Caco-2 (cell line): ENCODE measurements around the gene SPINT1. TPM values are rescaled to one million over a fixed set of nuclear protein-coding genes. Genes with fewer than 3 reads are reported as not detected.

Source experiments
- BruUV-seq: library from RNA; stranded (reverse); fragments of 400-500 nt; replicated peaks from 2 replicates; lab custom pipeline; 2021; lab: Mats Ljungman, UMichigan
- CTCF ChIA-PET: fragments of 300-600 bp; sonication (Branson Sonifier 250); formaldehyde crosslinking; loops from one replicate; lab custom pipeline; 2022; ENCODE audit warnings: antibody characterized with exemption; lab: Charles Lee
- POLR2A ChIA-PET: fragments of 300-600 bp; sonication (Branson Sonifier 250); formaldehyde crosslinking; loops from one replicate; lab custom pipeline; 2022; ENCODE audit warnings: antibody characterized with exemption; lab: Charles Lee
- DNase-seq, 2 experiments: peaks; one replicate each; pipeline versions ENCODE4 v3.0.0 to v3.0.0-alpha.2; 2020 to 2022
- H3K27me3 ChIP-seq: replicated peaks from 2 replicates; pipeline ENCODE4 v1.6.0; 2011; ENCODE audit warnings: low read length; ENCODE audit not compliant: control insufficient read depth, insufficient read depth
- H3K36me3 ChIP-seq: 2 replicates; pipeline ENCODE4 v1.5.1; 2011; ENCODE audit warnings: low read length; ENCODE audit not compliant: control insufficient read depth, insufficient read depth
- H3K4me1 ChIP-seq: fragments of 250-450 bp; sonication (Bioruptor Pico); 2 replicates; pipeline ENCODE4 v1.5.1; 2020; ENCODE audit warnings: mild to moderate bottlenecking
- H3K4me3 ChIP-seq: 2 replicates; pipeline ENCODE4 v1.5.1; 2011; ENCODE audit warnings: low read depth, mild to moderate bottlenecking, control low read depth, low read length
- H3K9me3 ChIP-seq: fragments of 250-450 bp; sonication (Bioruptor Pico); 2 replicates; pipeline ENCODE4 v1.5.1; 2020; ENCODE audit warnings: mild to moderate bottlenecking, moderate library complexity
- H3K27ac Mint-ChIP-seq: one replicate; pipeline ENCODE4 v1.8.0; 2022; ENCODE audit warnings: mixed read lengths; ENCODE audit not compliant: unreplicated experiment
- H3K27me3 Mint-ChIP-seq: one replicate; pipeline ENCODE4 v1.8.0; 2022; ENCODE audit warnings: mixed read lengths; ENCODE audit not compliant: insufficient read depth, unreplicated experiment
- H3K36me3 Mint-ChIP-seq: one replicate; pipeline ENCODE4 v1.8.0; 2022; ENCODE audit warnings: mild to moderate bottlenecking, mixed read lengths; ENCODE audit not compliant: insufficient read depth, unreplicated experiment
- H3K4me1 Mint-ChIP-seq: one replicate; pipeline ENCODE4 v1.8.0; 2022; ENCODE audit warnings: low read depth, mixed read lengths; ENCODE audit not compliant: unreplicated experiment
- H3K4me3 Mint-ChIP-seq: one replicate; pipeline ENCODE4 v1.8.0; 2022; ENCODE audit warnings: mild to moderate bottlenecking, moderate library complexity, mixed read lengths; ENCODE audit not compliant: unreplicated experiment
- H3K9me3 Mint-ChIP-seq: one replicate; pipeline ENCODE4 v1.8.0; 2022; ENCODE audit warnings: mixed read lengths; ENCODE audit not compliant: unreplicated experiment
- intact Hi-C: fragments of 100-400 bp; cut with micrococcal nuclease; formaldehyde crosslinking; loops from one replicate; pipeline ENCODE4 v1.10.0; 2022; ENCODE audit not compliant: unreplicated experiment
- total RNA-seq: library from RNA; stranded (reverse); gene quantifications from 2 replicates; pipeline ENCODE4 v1.2.3, GENCODE V29; 2022
- TF ChIP-seq, protein P1 (sequence below), 2 experiments: fragments of 200-600 bp in 1 of 2; IDR thresholded peaks; 1 replicate in 1 of 2; 2 replicates in 1 of 2; pipeline versions ENCODE4 v1.5.1 to v1.8.0; 2011 to 2022; ENCODE audit warnings: antibody characterized with exemption in 1 of 2, control low read depth in 1 of 2, inconsistent platforms in 1 of 2, low read depth in 1 of 2, low read length in 1 of 2, mild to moderate bottlenecking in 1 of 2, moderate library complexity in 1 of 2; ENCODE audit not compliant: insufficient read depth in 1 of 2, severe bottlenecking in 1 of 2, unreplicated experiment in 1 of 2

Gene SPINT1
- total RNA-seq, 1 experiment from 2014 or later = 305 TPM

DNA sequence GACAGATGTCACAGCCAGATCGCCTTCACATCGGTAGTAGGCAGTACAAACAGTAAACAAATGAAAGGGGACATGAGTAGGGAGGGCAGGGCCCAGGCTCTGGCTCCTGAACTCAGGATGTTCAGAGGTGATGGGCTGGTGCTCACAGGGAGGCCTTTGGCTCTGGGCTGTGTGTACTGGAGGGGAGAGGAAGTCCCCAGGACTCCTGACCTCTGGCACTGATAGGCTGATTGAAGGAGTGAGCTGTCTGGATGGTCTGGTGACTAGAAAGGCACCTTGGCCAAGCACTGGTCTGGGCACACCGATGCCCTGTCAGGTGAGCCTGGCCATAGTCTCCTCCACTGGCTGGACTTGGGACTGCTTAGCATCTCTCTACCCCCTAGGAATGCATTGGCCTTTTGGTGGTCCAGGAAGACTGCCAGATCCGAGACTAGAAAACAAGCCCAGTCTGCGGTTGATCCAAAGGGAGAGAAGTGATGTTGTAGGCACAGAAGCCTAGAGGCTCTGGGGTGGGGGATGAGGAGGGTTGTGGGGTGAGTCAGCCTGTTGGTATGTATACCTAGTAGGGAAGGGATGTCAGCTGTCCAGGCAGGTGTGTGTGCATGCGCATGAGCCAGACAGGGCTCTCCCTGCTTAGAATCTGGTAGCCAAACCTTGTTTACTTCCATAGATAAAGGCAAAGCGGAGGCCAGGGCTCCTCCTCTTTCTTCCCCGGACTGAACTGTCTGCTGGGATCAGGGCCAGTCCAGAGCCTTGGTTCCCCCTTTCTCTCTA, 1.9 kb downstream of the SPINT1 start:
- CTCF ChIA-PET = interaction anchor here (1.0 to 3.0 kb wide), 3 partner anchors 13 to 48 kb away, joined by 4 to 46 read pairs (median 12); partner anchors contain the start of gene VPS18
- no peaks in the 10 kb centered on the region for H3K27me3 ChIP-seq
- intact Hi-C loops = loop anchor here (1.0 to 2.0 kb wide), 3 partner anchors 19 to 53 kb away; partner anchors contain the start of genes DNAJC17 and ZFYVE19
- Mint-ChIP-seq H3K4me1 (peaks cover 14% of the 10 kb centered on the region), H3K9me3 (no peaks in the 10 kb centered on the region), H3K27ac (peak overlapping the region; percentile 93), H3K4me3 (peak overlapping the region; percentile 99), H3K36me3 (peaks cover 43% of the 10 kb centered on the region), H3K27me3 (no peaks in the 10 kb centered on the region)
- DNase-seq = peak; percentile 90 to 95
- TSS peak; percentile 37 for BruUV-seq
- POLR2A ChIA-PET = interaction anchor here (0.8 to 3.8 kb wide), 3 partner anchors 12 to 38 kb away, joined by 4 to 23 read pairs (median 6); partner anchors contain the start of genes DNAJC17 and ZFYVE19
- no peaks in the 10 kb centered on the region for H3K9me3 ChIP-seq
- TF ChIP-seq, protein P1, sequence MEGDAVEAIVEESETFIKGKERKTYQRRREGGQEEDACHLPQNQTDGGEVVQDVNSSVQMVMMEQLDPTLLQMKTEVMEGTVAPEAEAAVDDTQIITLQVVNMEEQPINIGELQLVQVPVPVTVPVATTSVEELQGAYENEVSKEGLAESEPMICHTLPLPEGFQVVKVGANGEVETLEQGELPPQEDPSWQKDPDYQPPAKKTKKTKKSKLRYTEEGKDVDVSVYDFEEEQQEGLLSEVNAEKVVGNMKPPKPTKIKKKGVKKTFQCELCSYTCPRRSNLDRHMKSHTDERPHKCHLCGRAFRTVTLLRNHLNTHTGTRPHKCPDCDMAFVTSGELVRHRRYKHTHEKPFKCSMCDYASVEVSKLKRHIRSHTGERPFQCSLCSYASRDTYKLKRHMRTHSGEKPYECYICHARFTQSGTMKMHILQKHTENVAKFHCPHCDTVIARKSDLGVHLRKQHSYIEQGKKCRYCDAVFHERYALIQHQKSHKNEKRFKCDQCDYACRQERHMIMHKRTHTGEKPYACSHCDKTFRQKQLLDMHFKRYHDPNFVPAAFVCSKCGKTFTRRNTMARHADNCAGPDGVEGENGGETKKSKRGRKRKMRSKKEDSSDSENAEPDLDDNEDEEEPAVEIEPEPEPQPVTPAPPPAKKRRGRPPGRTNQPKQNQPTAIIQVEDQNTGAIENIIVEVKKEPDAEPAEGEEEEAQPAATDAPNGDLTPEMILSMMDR (IDR thresholded peaks at IDR 0.05; ENCODE audit: insufficient read depth in 1 of 2, low read depth in 1 of 2, low read length in 1 of 2, severe bottlenecking in 1 of 2, unreplicated experiment in 1 of 2) = no peak
- peaks cover 5% of the 10 kb centered on the region for H3K36me3 ChIP-seq
- peak overlapping the region; percentile 85 for H3K4me3 ChIP-seq
- H3K4me1 ChIP-seq = peaks cover 34% of the 10 kb centered on the region

GRCh38 chr15:40846841-40847222, 3.0 kb downstream of the SPINT1 start:
- ChIA-PET POLR2A (interaction anchor here (0.6 to 1.1 kb wide), 4 partner anchors 11 to 48 kb away, joined by 3 to 8 read pairs (median 4); partner anchors contain the start of genes DNAJC17, RHOV, VPS18 and ZFYVE19), CTCF (interaction anchor here (0.6 to 3.0 kb wide), 8 partner anchors 12 to 64 kb away, joined by 3 to 46 read pairs (median 6); partner anchors contain the start of genes DNAJC17, RHOV, VPS18 and ZFYVE19)
- Histone ChIP-seq H3K4me1 (peaks cover 39% of the 10 kb centered on the region), H3K4me3 (peak overlapping the region; percentile 85), H3K36me3 (peaks cover 5% of the 10 kb centered on the region), H3K9me3 (no peaks in the 10 kb centered on the region), H3K27me3 (no peaks in the 10 kb centered on the region)
- intact Hi-C loops = loop anchor here (1.0 to 2.0 kb wide), 4 partner anchors 10 to 54 kb away; partner anchors contain the start of genes DNAJC17 and ZFYVE19
- Mint-ChIP-seq H3K4me3 (peak overlapping the region; percentile 99), H3K36me3 (peaks cover 54% of the 10 kb centered on the region), H3K4me1 (peaks cover 24% of the 10 kb centered on the region), H3K27me3 (no peaks in the 10 kb centered on the region), H3K9me3 (no peaks in the 10 kb centered on the region), H3K27ac (peak overlapping the region; percentile 93)
- BruUV-seq = no TSS peak
- DNase-seq = no peak
- TF ChIP-seq, protein P1 (IDR thresholded peaks at IDR 0.05; ENCODE audit: insufficient read depth in 1 of 2, low read depth in 1 of 2, low read length in 1 of 2, severe bottlenecking in 1 of 2, unreplicated experiment in 1 of 2) = no peak
